GM23338 (cell line): ENCODE results near the gene PAM. TPM values are rescaled to one million over a fixed set of nuclear protein-coding genes. Genes with fewer than 3 reads are reported as not detected.

Experiments
- ATAC-seq: fragments of 200-7000 bp; cut with Tn5 transposase; 3 replicates; pipeline ENCODE4 v1.9.1; 2020
- DNase-seq: peaks from one replicate; pipeline ENCODE4 v3.0.0-alpha.2; 2015; ENCODE audit warnings: low spot score
- H2AFZ ChIP-seq: fragments of 200-600 bp; sonication (generic); 2 replicates; pipeline ENCODE4 v1.8.0; 2016; ENCODE audit warnings: antibody characterized with exemption, mild to moderate bottlenecking, moderate library complexity
- H3F3A ChIP-seq: fragments of 200-600 bp; sonication (generic); replicated peaks from 2 replicates; pipeline ENCODE4 v1.8.0; 2017; ENCODE audit warnings: antibody characterized with exemption, mixed run types, low read depth
- H3K27ac ChIP-seq: fragments of 200-600 bp; sonication (generic); 2 replicates; pipeline ENCODE4 v1.6.1; 2016; ENCODE audit warnings: low read depth
- H3K27me3 ChIP-seq: fragments of 200-600 bp; sonication (generic); 2 replicates; pipeline ENCODE4 v1.8.0; 2016; ENCODE audit warnings: mild to moderate bottlenecking, mixed run types, moderate library complexity; ENCODE audit not compliant: insufficient read depth
- H3K36me3 ChIP-seq: fragments of 200-600 bp; sonication (generic); 2 replicates; pipeline ENCODE4 v1.8.0; 2016; ENCODE audit warnings: mild to moderate bottlenecking; ENCODE audit not compliant: insufficient read depth
- H3K4me1 ChIP-seq: fragments of 200-600 bp; sonication (generic); 2 replicates; pipeline ENCODE4 v1.8.0; 2016; ENCODE audit warnings: mild to moderate bottlenecking, moderate library complexity; ENCODE audit not compliant: insufficient read depth
- H3K4me2 ChIP-seq: fragments of 200-600 bp; sonication (generic); 2 replicates; pipeline ENCODE4 v1.7.1; 2017; ENCODE audit warnings: mixed run types
- H3K4me3 ChIP-seq: fragments of 200-600 bp; sonication (generic); 2 replicates; pipeline ENCODE4 v1.6.1; 2016; ENCODE audit warnings: mixed run types
- H3K79me2 ChIP-seq: fragments of 200-600 bp; sonication (generic); replicated peaks from 2 replicates; pipeline ENCODE4 v1.8.0; 2017; ENCODE audit warnings: mild to moderate bottlenecking; ENCODE audit not compliant: insufficient read depth
- H3K9me2 ChIP-seq: fragments of 200-600 bp; sonication (generic); 2 replicates; pipeline ENCODE4 v1.8.0; 2017; ENCODE audit not compliant: insufficient read depth
- H4K20me1 ChIP-seq: fragments of 200-600 bp; sonication (generic); replicated peaks from 2 replicates; pipeline ENCODE4 v1.8.0; 2017; ENCODE audit warnings: mild to moderate bottlenecking; ENCODE audit not compliant: insufficient read depth
- H3K27ac Mint-ChIP-seq: 2 replicates; pipeline ENCODE4 v1.8.0; 2020; ENCODE audit warnings: inconsistent platforms, mild to moderate bottlenecking, moderate library complexity, mixed read lengths
- H3K27me3 Mint-ChIP-seq: 3 replicates; pipeline ENCODE4 v1.8.0; 2022; ENCODE audit warnings: low read depth, mild to moderate bottlenecking, moderate library complexity, mixed read lengths, inconsistent platforms; ENCODE audit not compliant: insufficient read depth, poor library complexity
- H3K36me3 Mint-ChIP-seq: 3 replicates; pipeline ENCODE4 v1.8.0; 2021; ENCODE audit warnings: low read depth, mild to moderate bottlenecking, inconsistent platforms, moderate library complexity, mixed read lengths
- H3K4me1 Mint-ChIP-seq: 3 replicates; pipeline ENCODE4 v1.8.0; 2020; ENCODE audit warnings: mild to moderate bottlenecking, inconsistent platforms, mixed read lengths
- H3K4me3 Mint-ChIP-seq: 3 replicates; pipeline ENCODE4 v1.8.0; 2021; ENCODE audit warnings: moderate library complexity, mild to moderate bottlenecking, inconsistent platforms, mixed read lengths
- H3K9me3 Mint-ChIP-seq: 3 replicates; pipeline ENCODE4 v1.8.0; 2020; ENCODE audit warnings: moderate library complexity, mild to moderate bottlenecking, inconsistent platforms, mixed read lengths
- CREB1 ChIP-seq: fragments of 250-450 bp; sonication (Bioruptor Pico); IDR thresholded peaks from 2 replicates; pipeline ENCODE4 v1.5.0; 2020; ENCODE audit warnings: low read depth, mild to moderate bottlenecking, moderate library complexity
- EZH2 ChIP-seq: fragments of 200-600 bp; sonication (generic); IDR thresholded peaks from one replicate; pipeline ENCODE4 v1.8.0; 2017; ENCODE audit warnings: antibody characterized with exemption, mild to moderate bottlenecking, low read depth; ENCODE audit not compliant: unreplicated experiment
- EZH2phosphoT487 ChIP-seq: fragments of 200-600 bp; sonication (generic); IDR thresholded peaks from one replicate; pipeline ENCODE4 v1.8.1; 2018; ENCODE audit warnings: antibody characterized with exemption; ENCODE audit not compliant: unreplicated experiment
- JUNB ChIP-seq: IDR thresholded peaks from one replicate; pipeline ENCODE4 v1.6.1; 2016; ENCODE audit warnings: antibody characterized with exemption; ENCODE audit not compliant: unreplicated experiment
- NANOG ChIP-seq: IDR thresholded peaks from 2 replicates; pipeline ENCODE4 v1.6.1; 2016; ENCODE audit warnings: antibody characterized with exemption, borderline replicate concordance
- POLR2AphosphoS5 ChIP-seq: IDR thresholded peaks from 2 replicates; pipeline ENCODE4 v1.6.1; 2016; ENCODE audit warnings: antibody characterized with exemption, low read depth
- STAT1 ChIP-seq: IDR thresholded peaks from one replicate; pipeline ENCODE4 v1.6.1; 2016; ENCODE audit warnings: antibody characterized with exemption; ENCODE audit not compliant: unreplicated experiment
- ZNF114 ChIP-seq: fragments of 250-450 bp; sonication (Bioruptor Pico); IDR thresholded peaks from 2 replicates; pipeline ENCODE4 v1.5.0; 2020; ENCODE audit warnings: mild to moderate bottlenecking, moderate library complexity
- ZNF331 ChIP-seq: fragments of 250-450 bp; sonication (Bioruptor Pico); IDR thresholded peaks from 2 replicates; pipeline ENCODE4 v1.5.0; 2020; ENCODE audit warnings: low read depth, mild to moderate bottlenecking, moderate library complexity
- polyA plus RNA-seq: library from polyadenylated mRNA; unstranded; fragments of >200 nt; fragmentation: Nextera tagmentation; extraction: Ambion mirVana; gene quantifications from 2 replicates; pipeline ENCODE4 v1.2.1, GENCODE V29; 2016
- total RNA-seq: library from RNA; depleted of rRNA; stranded (reverse); fragments of >200 nt; shearing (Covaris generic); gene quantifications from 2 replicates; pipeline ENCODE4 v1.2.3, GENCODE V29; 2014
- TF ChIP-seq, protein P1 (sequence below), 2 experiments: fragments of 200-600 bp in 1 of 2; sonication (generic) in 1 of 2; conservative IDR thresholded peaks; 2 replicates each; pipeline versions ENCODE4 v1.5.1 to v1.6.1; 2016 to 2017; ENCODE audit warnings: antibody characterized with exemption in 2 of 2, low read depth in 2 of 2, mild to moderate bottlenecking in 2 of 2, moderate library complexity in 1 of 2
- TF ChIP-seq, protein P2 (sequence below): IDR thresholded peaks from 2 replicates; pipeline ENCODE4 v1.6.1; 2016; ENCODE audit warnings: antibody characterized with exemption
- TF ChIP-seq, protein P3 (sequence below): IDR thresholded peaks from one replicate; pipeline ENCODE4 v1.6.1; 2018; ENCODE audit warnings: antibody characterized with exemption; ENCODE audit not compliant: unreplicated experiment
- TF ChIP-seq, protein P4 (sequence below): fragments of 250-450 bp; sonication (Bioruptor Pico); IDR thresholded peaks from 2 replicates; pipeline ENCODE4 v1.5.0; 2020; ENCODE audit warnings: mild to moderate bottlenecking, moderate library complexity

The PAM gene
- total and polyA plus RNA-seq, 2 experiments from 2014 or later, result 33.9 to 79.4 TPM

DNA sequence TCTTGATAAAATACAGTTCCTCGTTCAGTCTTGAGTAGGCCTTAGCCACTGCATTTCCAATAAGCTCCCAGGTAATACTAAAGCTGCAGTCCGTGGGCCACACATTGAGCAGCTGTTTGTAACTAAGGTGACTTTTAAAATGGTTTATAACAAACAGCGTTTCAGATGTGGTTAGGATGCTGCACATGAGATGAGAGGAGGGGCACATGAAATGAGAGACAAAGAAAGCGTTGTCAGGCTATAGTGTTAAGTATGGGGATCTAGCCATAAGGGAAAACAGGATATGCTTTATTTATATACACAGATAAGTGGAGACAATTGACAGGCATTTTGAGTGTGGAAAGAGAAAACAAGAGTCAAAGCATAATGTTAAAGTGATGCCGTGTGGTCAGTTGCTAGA is 89.9 kb downstream of the PAM start:
- Histone ChIP-seq H3K27me3 (no peaks in the 10 kb centered on the region), H3K4me1 (no peaks in the 10 kb centered on the region), H3K79me2 (no peaks in the 10 kb centered on the region), H4K20me1 (no peaks in the 10 kb centered on the region), H3K9me2 (no peaks in the 10 kb centered on the region), H3F3A (no peaks in the 10 kb centered on the region), H2AFZ (no peak overlapping the region), H3K36me3 (no peaks in the 10 kb centered on the region), H3K4me2 (no peak overlapping the region), H3K27ac (no peak overlapping the region), H3K4me3 (no peak overlapping the region)
- Mint-ChIP-seq H3K27me3 (peaks cover 3% of the 10 kb centered on the region), H3K9me3 (peaks cover 2% of the 10 kb centered on the region; the same call in 1 of the 3 replicates), H3K4me1 (peaks cover 3% of the 10 kb centered on the region; the same call in 1 of the 3 replicates), H3K36me3 (peaks cover 5% of the 10 kb centered on the region; the same call in 1 of the 3 replicates), H3K27ac (no peak overlapping the region), H3K4me3 (no peak overlapping the region)
- DNase-seq, result no peak
- no peak for ATAC-seq
- TF ChIP-seq, protein P1, sequence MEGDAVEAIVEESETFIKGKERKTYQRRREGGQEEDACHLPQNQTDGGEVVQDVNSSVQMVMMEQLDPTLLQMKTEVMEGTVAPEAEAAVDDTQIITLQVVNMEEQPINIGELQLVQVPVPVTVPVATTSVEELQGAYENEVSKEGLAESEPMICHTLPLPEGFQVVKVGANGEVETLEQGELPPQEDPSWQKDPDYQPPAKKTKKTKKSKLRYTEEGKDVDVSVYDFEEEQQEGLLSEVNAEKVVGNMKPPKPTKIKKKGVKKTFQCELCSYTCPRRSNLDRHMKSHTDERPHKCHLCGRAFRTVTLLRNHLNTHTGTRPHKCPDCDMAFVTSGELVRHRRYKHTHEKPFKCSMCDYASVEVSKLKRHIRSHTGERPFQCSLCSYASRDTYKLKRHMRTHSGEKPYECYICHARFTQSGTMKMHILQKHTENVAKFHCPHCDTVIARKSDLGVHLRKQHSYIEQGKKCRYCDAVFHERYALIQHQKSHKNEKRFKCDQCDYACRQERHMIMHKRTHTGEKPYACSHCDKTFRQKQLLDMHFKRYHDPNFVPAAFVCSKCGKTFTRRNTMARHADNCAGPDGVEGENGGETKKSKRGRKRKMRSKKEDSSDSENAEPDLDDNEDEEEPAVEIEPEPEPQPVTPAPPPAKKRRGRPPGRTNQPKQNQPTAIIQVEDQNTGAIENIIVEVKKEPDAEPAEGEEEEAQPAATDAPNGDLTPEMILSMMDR (conservative IDR thresholded peaks at IDR 0.05; ENCODE audit: low read depth in 2 of 2), result no peak
- TF ChIP-seq, protein P2, sequence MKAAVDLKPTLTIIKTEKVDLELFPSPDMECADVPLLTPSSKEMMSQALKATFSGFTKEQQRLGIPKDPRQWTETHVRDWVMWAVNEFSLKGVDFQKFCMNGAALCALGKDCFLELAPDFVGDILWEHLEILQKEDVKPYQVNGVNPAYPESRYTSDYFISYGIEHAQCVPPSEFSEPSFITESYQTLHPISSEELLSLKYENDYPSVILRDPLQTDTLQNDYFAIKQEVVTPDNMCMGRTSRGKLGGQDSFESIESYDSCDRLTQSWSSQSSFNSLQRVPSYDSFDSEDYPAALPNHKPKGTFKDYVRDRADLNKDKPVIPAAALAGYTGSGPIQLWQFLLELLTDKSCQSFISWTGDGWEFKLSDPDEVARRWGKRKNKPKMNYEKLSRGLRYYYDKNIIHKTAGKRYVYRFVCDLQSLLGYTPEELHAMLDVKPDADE, result no peak
- TF ChIP-seq, protein P3, sequence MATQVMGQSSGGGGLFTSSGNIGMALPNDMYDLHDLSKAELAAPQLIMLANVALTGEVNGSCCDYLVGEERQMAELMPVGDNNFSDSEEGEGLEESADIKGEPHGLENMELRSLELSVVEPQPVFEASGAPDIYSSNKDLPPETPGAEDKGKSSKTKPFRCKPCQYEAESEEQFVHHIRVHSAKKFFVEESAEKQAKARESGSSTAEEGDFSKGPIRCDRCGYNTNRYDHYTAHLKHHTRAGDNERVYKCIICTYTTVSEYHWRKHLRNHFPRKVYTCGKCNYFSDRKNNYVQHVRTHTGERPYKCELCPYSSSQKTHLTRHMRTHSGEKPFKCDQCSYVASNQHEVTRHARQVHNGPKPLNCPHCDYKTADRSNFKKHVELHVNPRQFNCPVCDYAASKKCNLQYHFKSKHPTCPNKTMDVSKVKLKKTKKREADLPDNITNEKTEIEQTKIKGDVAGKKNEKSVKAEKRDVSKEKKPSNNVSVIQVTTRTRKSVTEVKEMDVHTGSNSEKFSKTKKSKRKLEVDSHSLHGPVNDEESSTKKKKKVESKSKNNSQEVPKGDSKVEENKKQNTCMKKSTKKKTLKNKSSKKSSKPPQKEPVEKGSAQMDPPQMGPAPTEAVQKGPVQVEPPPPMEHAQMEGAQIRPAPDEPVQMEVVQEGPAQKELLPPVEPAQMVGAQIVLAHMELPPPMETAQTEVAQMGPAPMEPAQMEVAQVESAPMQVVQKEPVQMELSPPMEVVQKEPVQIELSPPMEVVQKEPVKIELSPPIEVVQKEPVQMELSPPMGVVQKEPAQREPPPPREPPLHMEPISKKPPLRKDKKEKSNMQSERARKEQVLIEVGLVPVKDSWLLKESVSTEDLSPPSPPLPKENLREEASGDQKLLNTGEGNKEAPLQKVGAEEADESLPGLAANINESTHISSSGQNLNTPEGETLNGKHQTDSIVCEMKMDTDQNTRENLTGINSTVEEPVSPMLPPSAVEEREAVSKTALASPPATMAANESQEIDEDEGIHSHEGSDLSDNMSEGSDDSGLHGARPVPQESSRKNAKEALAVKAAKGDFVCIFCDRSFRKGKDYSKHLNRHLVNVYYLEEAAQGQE, result no peak
- TF ChIP-seq POLR2AphosphoS5 (no peak), EZH2 (no peak), ZNF114 (CRISPR knock-in tag) (no peak), STAT1 (no peak), JUNB (no peak), EZH2phosphoT487 (no peak), CREB1 (CRISPR knock-in tag) (no peak), ZNF331 (CRISPR knock-in tag) (no peak), NANOG (no peak)
- TF ChIP-seq, protein P4, sequence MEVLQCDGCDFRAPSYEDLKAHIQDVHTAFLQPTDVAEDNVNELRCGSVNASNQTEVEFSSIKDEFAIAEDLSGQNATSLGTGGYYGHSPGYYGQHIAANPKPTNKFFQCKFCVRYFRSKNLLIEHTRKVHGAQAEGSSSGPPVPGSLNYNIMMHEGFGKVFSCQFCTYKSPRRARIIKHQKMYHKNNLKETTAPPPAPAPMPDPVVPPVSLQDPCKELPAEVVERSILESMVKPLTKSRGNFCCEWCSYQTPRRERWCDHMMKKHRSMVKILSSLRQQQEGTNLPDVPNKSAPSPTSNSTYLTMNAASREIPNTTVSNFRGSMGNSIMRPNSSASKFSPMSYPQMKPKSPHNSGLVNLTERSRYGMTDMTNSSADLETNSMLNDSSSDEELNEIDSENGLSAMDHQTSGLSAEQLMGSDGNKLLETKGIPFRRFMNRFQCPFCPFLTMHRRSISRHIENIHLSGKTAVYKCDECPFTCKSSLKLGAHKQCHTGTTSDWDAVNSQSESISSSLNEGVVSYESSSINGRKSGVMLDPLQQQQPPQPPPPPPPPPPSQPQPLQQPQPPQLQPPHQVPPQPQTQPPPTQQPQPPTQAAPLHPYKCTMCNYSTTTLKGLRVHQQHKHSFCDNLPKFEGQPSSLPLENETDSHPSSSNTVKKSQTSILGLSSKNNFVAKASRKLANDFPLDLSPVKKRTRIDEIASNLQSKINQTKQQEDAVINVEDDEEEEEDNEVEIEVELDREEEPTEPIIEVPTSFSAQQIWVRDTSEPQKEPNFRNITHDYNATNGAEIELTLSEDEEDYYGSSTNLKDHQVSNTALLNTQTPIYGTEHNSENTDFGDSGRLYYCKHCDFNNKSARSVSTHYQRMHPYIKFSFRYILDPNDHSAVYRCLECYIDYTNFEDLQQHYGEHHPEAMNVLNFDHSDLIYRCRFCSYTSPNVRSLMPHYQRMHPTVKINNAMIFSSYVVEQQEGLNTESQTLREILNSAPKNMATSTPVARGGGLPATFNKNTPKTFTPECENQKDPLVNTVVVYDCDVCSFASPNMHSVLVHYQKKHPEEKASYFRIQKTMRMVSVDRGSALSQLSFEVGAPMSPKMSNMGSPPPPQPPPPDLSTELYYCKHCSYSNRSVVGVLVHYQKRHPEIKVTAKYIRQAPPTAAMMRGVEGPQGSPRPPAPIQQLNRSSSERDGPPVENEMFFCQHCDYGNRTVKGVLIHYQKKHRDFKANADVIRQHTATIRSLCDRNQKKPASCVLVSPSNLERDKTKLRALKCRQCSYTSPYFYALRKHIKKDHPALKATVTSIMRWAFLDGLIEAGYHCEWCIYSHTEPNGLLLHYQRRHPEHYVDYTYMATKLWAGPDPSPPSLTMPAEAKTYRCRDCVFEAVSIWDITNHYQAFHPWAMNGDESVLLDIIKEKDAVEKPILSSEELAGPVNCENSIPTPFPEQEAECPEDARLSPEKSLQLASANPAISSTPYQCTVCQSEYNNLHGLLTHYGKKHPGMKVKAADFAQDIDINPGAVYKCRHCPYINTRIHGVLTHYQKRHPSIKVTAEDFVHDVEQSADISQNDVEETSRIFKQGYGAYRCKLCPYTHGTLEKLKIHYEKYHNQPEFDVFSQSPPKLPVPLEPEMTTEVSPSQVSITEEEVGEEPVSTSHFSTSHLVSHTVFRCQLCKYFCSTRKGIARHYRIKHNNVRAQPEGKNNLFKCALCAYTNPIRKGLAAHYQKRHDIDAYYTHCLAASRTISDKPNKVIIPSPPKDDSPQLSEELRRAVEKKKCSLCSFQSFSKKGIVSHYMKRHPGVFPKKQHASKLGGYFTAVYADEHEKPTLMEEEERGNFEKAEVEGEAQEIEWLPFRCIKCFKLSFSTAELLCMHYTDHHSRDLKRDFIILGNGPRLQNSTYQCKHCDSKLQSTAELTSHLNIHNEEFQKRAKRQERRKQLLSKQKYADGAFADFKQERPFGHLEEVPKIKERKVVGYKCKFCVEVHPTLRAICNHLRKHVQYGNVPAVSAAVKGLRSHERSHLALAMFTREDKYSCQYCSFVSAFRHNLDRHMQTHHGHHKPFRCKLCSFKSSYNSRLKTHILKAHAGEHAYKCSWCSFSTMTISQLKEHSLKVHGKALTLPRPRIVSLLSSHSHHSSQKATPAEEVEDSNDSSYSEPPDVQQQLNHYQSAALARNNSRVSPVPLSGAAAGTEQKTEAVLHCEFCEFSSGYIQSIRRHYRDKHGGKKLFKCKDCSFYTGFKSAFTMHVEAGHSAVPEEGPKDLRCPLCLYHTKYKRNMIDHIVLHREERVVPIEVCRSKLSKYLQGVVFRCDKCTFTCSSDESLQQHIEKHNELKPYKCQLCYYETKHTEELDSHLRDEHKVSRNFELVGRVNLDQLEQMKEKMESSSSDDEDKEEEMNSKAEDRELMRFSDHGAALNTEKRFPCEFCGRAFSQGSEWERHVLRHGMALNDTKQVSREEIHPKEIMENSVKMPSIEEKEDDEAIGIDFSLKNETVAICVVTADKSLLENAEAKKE (CRISPR knock-in tag), result no peak
